Fibroblast of mammary gland (primary cell): ENCODE measurements around the gene PPP1R7.

Experiments used
- DNase-seq: peaks from one replicate; pipeline ENCODE4 v3.0.0-alpha.2; 2010; ENCODE audit warnings: low read depth
- H3K4me3 ChIP-seq: 2 replicates; pipeline ENCODE4 v1.5.1; 2011; ENCODE audit warnings: low read depth, mild to moderate bottlenecking, low read length, moderate library complexity; ENCODE audit not compliant: control insufficient read depth
- CTCF ChIP-seq: conservative IDR thresholded peaks from 2 replicates; pipeline ENCODE4 v1.5.1; 2011; ENCODE audit warnings: low read depth, low read length, inconsistent platforms; ENCODE audit not compliant: control insufficient read depth, insufficient read depth

Gene PPP1R7

GRCh38 chr2:241139531-241140444 is 10.5 kb upstream of the PPP1R7 start:
- no peak for TF ChIP-seq CTCF
- no peak for DNase-seq
- no peak overlapping the region for H3K4me3 ChIP-seq

- TF ChIP-seq CTCF, result no peak
- DNase-seq, result no peak
- H3K4me3 ChIP-seq, result no peak overlapping the region
Measured at GRCh38 chr2:241140445-241140840, 9.8 kb upstream of the PPP1R7 start.

GRCh38 chr2:241141214-241141770 is 9.0 kb upstream of the PPP1R7 start:
- DNase-seq, result no peak
- no peak for TF ChIP-seq CTCF
- no peak overlapping the region for H3K4me3 ChIP-seq

GRCh38 chr2:241142063-241142462 is 8.2 kb upstream of the PPP1R7 start:
- TF ChIP-seq CTCF, result no peak
- H3K4me3 ChIP-seq, result no peak overlapping the region
- no peak for DNase-seq

- TF ChIP-seq CTCF, result no peak
- no peak overlapping the region for H3K4me3 ChIP-seq
- DNase-seq, result no peak
Measured at GRCh38 chr2:241142593-241142992, 7.7 kb upstream of the PPP1R7 start.

- no peak for DNase-seq
- H3K4me3 ChIP-seq, result no peak overlapping the region
- no peak for TF ChIP-seq CTCF
Measured at GRCh38 chr2:241146286-241146685, 4.0 kb upstream of the PPP1R7 start.
